T-helper 1 cell treated with Interleukin-12 subunit alpha and Interleukin-12 subunit beta and Interleukin-4 antibody, amounts not matched to agents 30 μg/mL and 1 μg/mL, for 36 hours (primary cell): ENCODE measurements around the gene RFX4.
"Not testable (repeated sequence)": the region's sequence is repeated elsewhere in the genome, so short reads cannot be mapped to it uniquely, and the experiment has no call there.

Experiments used
- H3K27ac Mint-ChIP-seq: one replicate; pipeline ENCODE4 v1.8.0; 2021; ENCODE audit warnings: mild to moderate bottlenecking, mixed read lengths
- H3K27me3 Mint-ChIP-seq: one replicate; pipeline ENCODE4 v1.8.0; 2021; ENCODE audit warnings: low read depth, mixed read lengths
- H3K36me3 Mint-ChIP-seq: one replicate; pipeline ENCODE4 v1.8.0; 2021; ENCODE audit warnings: low read depth, mixed read lengths
- H3K4me1 Mint-ChIP-seq: one replicate; pipeline ENCODE4 v1.8.0; 2021; ENCODE audit warnings: low read depth, mixed read lengths
- H3K4me3 Mint-ChIP-seq: one replicate; pipeline ENCODE4 v1.8.0; 2021; ENCODE audit warnings: mild to moderate bottlenecking, moderate library complexity, mixed read lengths
- H3K9me3 Mint-ChIP-seq: one replicate; pipeline ENCODE4 v1.8.0; 2021; ENCODE audit warnings: mixed read lengths

Gene RFX4

GRCh38 chr12:106711316-106711715 lies 128.5 kb downstream of the RFX4 start:
- Mint-ChIP-seq H3K27ac (no peak overlapping the region), H3K9me3 (no peaks in the 10 kb centered on the region), H3K4me1 (no peaks in the 10 kb centered on the region), H3K36me3 (no peaks in the 10 kb centered on the region), H3K27me3 (peaks cover 8% of the 10 kb centered on the region), H3K4me3 (no peak overlapping the region)

GRCh38 chr12:106712768-106713167 lies 130.0 kb downstream of the RFX4 start:
- Mint-ChIP-seq H3K36me3 (no peaks in the 10 kb centered on the region), H3K9me3 (no peaks in the 10 kb centered on the region), H3K4me1 (no peaks in the 10 kb centered on the region), H3K27me3 (peaks cover 8% of the 10 kb centered on the region), H3K4me3 (no peak overlapping the region), H3K27ac (no peak overlapping the region)

- Mint-ChIP-seq H3K36me3 (no peaks in the 10 kb centered on the region), H3K4me3 (no peak overlapping the region), H3K9me3 (no peaks in the 10 kb centered on the region), H3K27me3 (peaks cover 8% of the 10 kb centered on the region), H3K27ac (no peak overlapping the region), H3K4me1 (no peaks in the 10 kb centered on the region)
These were observed 132.1 kb downstream of the RFX4 start for GRCh38 chr12:106714926-106715325.

- H3K27ac Mint-ChIP-seq = no peak overlapping the region
- H3K4me1 Mint-ChIP-seq = no peaks in the 10 kb centered on the region
- H3K27me3 Mint-ChIP-seq = peaks cover 7% of the 10 kb centered on the region
- H3K36me3 Mint-ChIP-seq = no peaks in the 10 kb centered on the region
- no peaks in the 10 kb centered on the region for H3K9me3 Mint-ChIP-seq
- no peak overlapping the region for H3K4me3 Mint-ChIP-seq
These were observed 132.8 kb downstream of the RFX4 start for GRCh38 chr12:106715582-106715981.

- no peaks in the 10 kb centered on the region for H3K36me3 Mint-ChIP-seq
- no peak overlapping the region for H3K4me3 Mint-ChIP-seq
- no peak overlapping the region for H3K27ac Mint-ChIP-seq
- H3K9me3 Mint-ChIP-seq = no peaks in the 10 kb centered on the region
- H3K27me3 Mint-ChIP-seq = no peaks in the 10 kb centered on the region
- H3K4me1 Mint-ChIP-seq = no peaks in the 10 kb centered on the region
These were observed 134.9 kb downstream of the RFX4 start for GRCh38 chr12:106717673-106718072.

- Mint-ChIP-seq H3K27ac (no peak overlapping the region), H3K36me3 (no peaks in the 10 kb centered on the region), H3K4me1 (no peaks in the 10 kb centered on the region), H3K4me3 (no peak overlapping the region), H3K9me3 (no peaks in the 10 kb centered on the region), H3K27me3 (peaks cover 9% of the 10 kb centered on the region)
These were observed 137.1 kb downstream of the RFX4 start for GRCh38 chr12:106719879-106720278.

- H3K36me3 Mint-ChIP-seq = no peaks in the 10 kb centered on the region
- H3K4me3 Mint-ChIP-seq = no peak overlapping the region
- no peaks in the 10 kb centered on the region for H3K4me1 Mint-ChIP-seq
- peaks cover 9% of the 10 kb centered on the region for H3K27me3 Mint-ChIP-seq
- H3K27ac Mint-ChIP-seq = no peak overlapping the region
- no peaks in the 10 kb centered on the region for H3K9me3 Mint-ChIP-seq
These were observed 137.9 kb downstream of the RFX4 start for GRCh38 chr12:106720696-106721095.

- no peak overlapping the region for H3K4me3 Mint-ChIP-seq
- H3K27ac Mint-ChIP-seq = no peak overlapping the region
- no peaks in the 10 kb centered on the region for H3K4me1 Mint-ChIP-seq
- H3K36me3 Mint-ChIP-seq = no peaks in the 10 kb centered on the region
- peaks cover 9% of the 10 kb centered on the region for H3K27me3 Mint-ChIP-seq
- H3K9me3 Mint-ChIP-seq = no peaks in the 10 kb centered on the region
These were observed 139.1 kb downstream of the RFX4 start for GRCh38 chr12:106721915-106722314.

GRCh38 chr12:106722837-106723236 lies 140.0 kb downstream of the RFX4 start:
- no peaks in the 10 kb centered on the region for H3K36me3 Mint-ChIP-seq
- peaks cover 9% of the 10 kb centered on the region for H3K27me3 Mint-ChIP-seq
- H3K27ac Mint-ChIP-seq = no peak overlapping the region
- no peaks in the 10 kb centered on the region for H3K4me1 Mint-ChIP-seq
- no peak overlapping the region for H3K4me3 Mint-ChIP-seq
- H3K9me3 Mint-ChIP-seq = no peaks in the 10 kb centered on the region

GRCh38 chr12:106723416-106723815 lies 140.6 kb downstream of the RFX4 start:
- H3K9me3 Mint-ChIP-seq = no peaks in the 10 kb centered on the region
- H3K4me1 Mint-ChIP-seq = no peaks in the 10 kb centered on the region
- no peaks in the 10 kb centered on the region for H3K36me3 Mint-ChIP-seq
- H3K27me3 Mint-ChIP-seq = peaks cover 9% of the 10 kb centered on the region
- H3K4me3 Mint-ChIP-seq = no peak overlapping the region
- no peak overlapping the region for H3K27ac Mint-ChIP-seq

- Mint-ChIP-seq H3K9me3 (no peaks in the 10 kb centered on the region), H3K4me1 (no peaks in the 10 kb centered on the region), H3K36me3 (no peaks in the 10 kb centered on the region), H3K27ac (no peak overlapping the region), H3K4me3 (no peak overlapping the region), H3K27me3 (peaks cover 9% of the 10 kb centered on the region)
These were observed 141.3 kb downstream of the RFX4 start for GRCh38 chr12:106724116-106724515.

- Mint-ChIP-seq H3K36me3 (no peaks in the 10 kb centered on the region), H3K9me3 (no peaks in the 10 kb centered on the region), H3K27me3 (peaks cover 9% of the 10 kb centered on the region), H3K4me1 (no peaks in the 10 kb centered on the region), H3K27ac (no peak overlapping the region), H3K4me3 (no peak overlapping the region)
These were observed 142.1 kb downstream of the RFX4 start for GRCh38 chr12:106724934-106725333.

- not testable (repeated sequence) for H3K27ac Mint-ChIP-seq, H3K4me3 Mint-ChIP-seq, H3K36me3 Mint-ChIP-seq, H3K4me1 Mint-ChIP-seq, H3K27me3 Mint-ChIP-seq, H3K9me3 Mint-ChIP-seq
These were observed 143.9 kb downstream of the RFX4 start for GRCh38 chr12:106726603-106727202.

GRCh38 chr12:106729611-106730010 lies 146.8 kb downstream of the RFX4 start:
- Mint-ChIP-seq H3K36me3 (no peaks in the 10 kb centered on the region), H3K9me3 (no peaks in the 10 kb centered on the region), H3K27ac (no peak overlapping the region), H3K4me1 (no peaks in the 10 kb centered on the region), H3K27me3 (peaks cover 4% of the 10 kb centered on the region), H3K4me3 (no peak overlapping the region)

GRCh38 chr12:106732890-106733289 lies 150.1 kb downstream of the RFX4 start:
- Mint-ChIP-seq H3K27me3 (peaks cover 4% of the 10 kb centered on the region), H3K36me3 (no peaks in the 10 kb centered on the region), H3K27ac (no peak overlapping the region), H3K4me3 (no peak overlapping the region), H3K9me3 (no peaks in the 10 kb centered on the region), H3K4me1 (no peaks in the 10 kb centered on the region)

- H3K4me1 Mint-ChIP-seq = no peaks in the 10 kb centered on the region
- H3K27me3 Mint-ChIP-seq = peaks cover 4% of the 10 kb centered on the region
- H3K27ac Mint-ChIP-seq = no peak overlapping the region
- no peaks in the 10 kb centered on the region for H3K36me3 Mint-ChIP-seq
- H3K4me3 Mint-ChIP-seq = no peak overlapping the region
- H3K9me3 Mint-ChIP-seq = no peaks in the 10 kb centered on the region
These were observed 150.9 kb downstream of the RFX4 start for GRCh38 chr12:106733660-106734059.
